Nucleus accumbens (tissue), 56 donors: ENCODE measurements around the gene TRIM49D2.
"Not testable (repeated sequence)": the region's sequence is repeated elsewhere in the genome, so short reads cannot be mapped to it uniquely, and the experiment has no call there.

Experiments used
- DNase-seq, 56 donors: peaks; one replicate each; lab custom pipeline; 2025; lab: John Stamatoyannopoulos, UW

Gene TRIM49D2, protein sequence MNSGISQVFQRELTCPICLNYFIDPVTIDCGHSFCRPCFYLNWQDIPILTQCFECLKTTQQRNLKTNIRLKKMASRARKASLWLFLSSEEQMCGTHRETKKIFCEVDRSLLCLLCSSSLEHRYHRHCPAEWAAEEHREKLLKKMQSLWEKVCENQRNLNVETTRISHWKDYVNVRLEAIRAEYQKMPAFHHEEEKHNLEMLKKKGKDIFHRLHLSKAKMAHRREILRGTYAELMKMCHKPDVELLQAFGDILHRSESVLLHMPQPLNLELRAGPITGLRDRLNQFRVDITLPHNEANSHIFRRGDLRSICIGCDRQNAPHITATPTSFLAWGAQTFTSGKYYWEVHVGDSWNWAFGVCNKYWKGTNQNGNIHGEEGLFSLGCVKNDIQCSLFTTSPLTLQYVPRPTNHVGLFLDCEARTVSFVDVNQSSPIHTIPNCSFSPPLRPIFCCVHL

DNA sequence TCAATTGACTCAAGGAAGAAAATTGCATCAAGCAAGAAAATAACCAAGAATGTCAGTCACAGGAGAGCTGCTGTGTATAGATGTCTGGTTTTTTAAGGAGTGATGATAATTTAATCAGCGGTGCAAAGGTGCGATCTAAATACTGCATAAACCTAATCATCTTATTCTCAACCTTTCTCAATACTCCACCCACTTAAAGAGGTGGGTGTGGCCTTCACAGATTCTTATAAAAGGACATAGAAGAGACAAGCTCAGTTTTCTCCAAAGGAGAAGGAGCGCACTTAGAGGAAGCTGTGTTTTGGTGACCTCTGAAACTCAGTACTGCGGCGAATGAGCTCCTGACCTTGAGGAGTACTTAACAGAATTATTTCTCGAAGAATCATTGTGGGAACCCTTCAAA lies at the start of gene TRIM49D2:
Gene TRIM49D2 (plus strand): TSS at position 301 of the 400 bp plus-strand sequence. CDS start 2,698 bp downstream, outside the sequence.
- not testable (repeated sequence) for DNase-seq

DNA sequence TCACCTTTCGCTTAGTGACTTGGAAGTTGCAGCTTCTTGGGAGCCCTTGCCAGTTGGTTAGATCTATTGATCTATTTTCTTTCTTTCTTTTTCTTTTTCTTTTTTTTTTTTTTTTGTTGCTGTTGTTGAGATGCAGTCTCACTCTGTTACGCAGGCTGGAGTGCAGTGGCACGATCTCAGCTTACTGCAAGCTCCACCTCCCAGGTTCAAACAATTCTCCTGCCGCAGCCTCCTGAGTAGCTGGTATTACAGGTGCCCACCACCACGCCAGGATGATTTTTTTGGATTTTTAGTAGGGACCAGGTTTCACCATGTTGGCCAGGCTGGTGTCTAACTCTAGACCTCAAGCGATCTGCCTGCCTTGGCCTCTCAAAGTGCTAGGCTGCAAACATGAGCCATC lies 46.4 kb upstream of the TRIM49D2 start:
- DNase-seq, result not testable (repeated sequence)

- not testable (repeated sequence) for DNase-seq
Measured at GRCh38 chr11:89893245-89893644, 30.6 kb upstream of the TRIM49D2 start.

- not testable (repeated sequence) for DNase-seq
Measured at GRCh38 chr11:89900809-89901208, 23.1 kb upstream of the TRIM49D2 start.

- no peak for DNase-seq
Measured at GRCh38 chr11:89922195-89922660, 1.6 kb upstream of the TRIM49D2 start, which contains the start of gene TRIM49D1. Gene TRIM49D1 (minus strand): TSS chr11:89922245. CDS start chr11:89917710, 4,535 bp downstream.

DNA sequence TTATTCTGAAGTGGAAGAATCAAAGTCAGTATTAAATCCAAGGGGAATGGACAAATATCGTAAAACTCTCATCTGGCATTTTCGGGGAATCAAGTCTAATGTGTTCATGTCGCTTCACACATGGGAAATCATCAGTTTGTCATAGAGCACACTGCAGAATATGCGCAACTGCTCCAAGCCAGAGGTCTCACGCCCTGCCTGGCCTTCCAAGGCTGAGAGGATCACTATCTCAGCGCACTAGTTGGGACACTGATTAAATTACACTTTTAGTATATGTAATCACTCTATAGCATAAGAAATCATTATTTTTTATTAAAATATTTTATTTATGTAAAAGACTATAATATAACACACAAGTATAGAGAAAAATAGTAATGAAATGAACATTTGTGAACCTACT lies 37.0 kb downstream of the TRIM49D2 start:
- not testable (repeated sequence) for DNase-seq

DNA sequence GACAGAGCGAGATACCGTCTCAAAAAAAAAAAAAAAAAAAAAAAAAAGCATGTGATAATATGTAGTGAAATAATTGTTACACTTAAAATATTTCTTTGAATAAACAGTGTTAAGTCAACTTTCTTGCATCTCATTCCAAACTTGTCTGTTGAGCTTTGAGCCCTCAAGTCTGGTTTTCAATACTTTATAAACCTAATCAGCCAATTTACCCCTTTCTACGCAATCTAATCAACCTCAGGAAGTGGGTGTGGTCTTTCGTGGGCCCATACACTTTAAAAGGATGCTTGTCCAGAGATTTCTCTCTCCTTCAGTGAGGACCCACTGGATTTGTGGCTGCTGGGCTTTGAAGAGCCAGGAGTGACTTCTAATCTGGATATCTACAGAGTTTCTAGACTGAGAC lies 41.9 kb downstream of the TRIM49D2 start, which contains the start of gene TRIM64:
Gene TRIM64 (plus strand): TSS at position 301 of the 400 bp plus-strand sequence. CDS start 2,467 bp downstream, outside the sequence.
- DNase-seq, result not testable (repeated sequence)
